CD4-positive, CD25-positive, alpha-beta regulatory T cell (primary cell): Measurements from ENCODE around the gene PYY. TPM values are rescaled to one million over a fixed set of nuclear protein-coding genes. Genes with fewer than 3 reads are reported as not detected.

ENCODE experiments used
- ATAC-seq, 2 donors: fragments of 150-1000 bp; cut with Tn5 transposase; one replicate each; pipeline ENCODE4 v1.10.0; 2021; ENCODE audit warnings: low read depth in 2 of 2, moderate number of reproducible peaks in 2 of 2, moderate library complexity in 1 of 2
- DNase-seq, 3 donors: peaks; one replicate each; pipeline versions ENCODE4 v3.0.0 to v3.0.0-alpha.2; 2012 to 2022; ENCODE audit warnings: mixed read lengths in 1 of 3
- H3K27ac ChIP-seq: one replicate; pipeline ENCODE4 v1.7.0; 2013; ENCODE audit warnings: mild to moderate bottlenecking, low read length; ENCODE audit not compliant: insufficient read depth, poor library complexity, severe bottlenecking
- H3K27me3 ChIP-seq: one replicate; pipeline ENCODE4 v1.7.0; 2013; ENCODE audit warnings: low read length; ENCODE audit not compliant: control insufficient read depth, insufficient read depth
- H3K36me3 ChIP-seq: one replicate; pipeline ENCODE4 v1.7.0; 2013; ENCODE audit warnings: mild to moderate bottlenecking, low read length, moderate library complexity; ENCODE audit not compliant: control insufficient read depth, insufficient read depth
- H3K4me1 ChIP-seq: 2 replicates; pipeline ENCODE4 v1.7.0; 2013; ENCODE audit warnings: mild to moderate bottlenecking, low read length; ENCODE audit not compliant: insufficient read depth, control insufficient read depth, poor library complexity, severe bottlenecking
- H3K4me3 ChIP-seq: one replicate; pipeline ENCODE4 v1.7.0; 2013; ENCODE audit warnings: low read depth, mild to moderate bottlenecking, low read length, moderate library complexity
- H3K9me3 ChIP-seq, 2 experiments: 1 replicate in 1 of 2; 2 replicates in 1 of 2; pipeline ENCODE4 v1.7.0; 2013; ENCODE audit warnings: low read length in 2 of 2, mild to moderate bottlenecking in 1 of 2, moderate library complexity in 1 of 2; ENCODE audit not compliant: control insufficient read depth in 2 of 2
- H3K27ac Mint-ChIP-seq, 3 donors: one replicate each; pipeline ENCODE4 v1.8.0; 2020 to 2022; ENCODE audit warnings: mild to moderate bottlenecking in 3 of 3, mixed read lengths in 3 of 3, moderate library complexity in 2 of 3
- H3K27me3 Mint-ChIP-seq: one replicate; pipeline ENCODE4 v1.8.0; 2022; ENCODE audit warnings: mild to moderate bottlenecking, mixed read lengths
- H3K36me3 Mint-ChIP-seq: one replicate; pipeline ENCODE4 v1.8.0; 2020; ENCODE audit warnings: mixed read lengths
- H3K4me1 Mint-ChIP-seq, 4 donors: one replicate each; pipeline ENCODE4 v1.8.0; 2020 to 2022; ENCODE audit warnings: mixed read lengths in 4 of 4, mild to moderate bottlenecking in 1 of 4
- H3K4me3 Mint-ChIP-seq, 4 donors: one replicate each; pipeline ENCODE4 v1.8.0; 2020 to 2022; ENCODE audit warnings: mild to moderate bottlenecking in 4 of 4, mixed read lengths in 4 of 4, moderate library complexity in 3 of 4
- H3K9me3 Mint-ChIP-seq, 7 donors: one replicate each; pipeline ENCODE4 v1.8.0; 2020 to 2022; ENCODE audit warnings: mixed read lengths in 7 of 7, mild to moderate bottlenecking in 3 of 7, moderate library complexity in 2 of 7
- polyA plus RNA-seq, 4 donors: library from polyadenylated mRNA; unstranded; fragments of 300-500 nt; fragmentation: Illumina TruSeq; gene quantifications; one replicate each; pipeline ENCODE4 v1.2.3, GENCODE V29; 2021
- total RNA-seq: library from RNA; stranded (reverse); gene quantifications from one replicate; pipeline ENCODE4 v1.2.3, GENCODE V29; 2022

PYY gene
- total and polyA plus RNA-seq, 5 donors from 2014 or later = not detected

DNA sequence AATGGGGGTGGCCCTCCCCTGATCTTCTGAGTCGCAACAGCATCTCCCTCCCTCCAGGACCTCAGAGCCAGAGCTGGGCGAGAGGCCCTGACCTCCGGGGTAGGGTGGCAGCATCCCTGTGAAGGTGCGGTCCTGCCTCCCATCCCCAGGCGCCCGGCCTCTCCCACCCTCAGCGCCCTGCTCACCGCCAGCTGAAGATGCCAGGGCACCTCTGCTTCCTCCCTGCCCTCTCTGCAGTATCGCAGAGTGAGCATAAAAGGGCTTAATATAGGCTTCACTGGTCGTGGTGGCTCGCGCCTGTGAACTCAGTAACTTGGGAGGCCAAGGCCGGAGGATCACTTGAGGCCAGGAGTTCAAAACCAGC is 35.7 kb downstream of the PYY start:
- no peaks in the 10 kb centered on the region for H3K9me3 Mint-ChIP-seq
- H3K4me3 ChIP-seq = peak overlapping the region; percentile 57
- no peak for DNase-seq
- H3K27ac Mint-ChIP-seq = no peak overlapping the region
- H3K4me1 Mint-ChIP-seq = peaks cover 8 to 21% (median 13%) of the 10 kb centered on the region in 4 donors
- H3K9me3 ChIP-seq = no peaks in the 10 kb centered on the region
- H3K36me3 ChIP-seq = no peaks in the 10 kb centered on the region
- H3K4me3 Mint-ChIP-seq = peak overlapping the region; percentile 88 to 94 (median 90)
- H3K27ac ChIP-seq = peak overlapping the region; percentile 23
- no peaks in the 10 kb centered on the region for H3K27me3 ChIP-seq
- ATAC-seq = no peak
- H3K27me3 Mint-ChIP-seq = no peaks in the 10 kb centered on the region
- H3K4me1 ChIP-seq = peaks cover 16% of the 10 kb centered on the region
- no peaks in the 10 kb centered on the region for H3K36me3 Mint-ChIP-seq

GRCh38 chr17:43917348-43918025 is 36.3 kb downstream of the PYY start:
- peaks cover 8 to 21% (median 13%) of the 10 kb centered on the region in 4 donors for H3K4me1 Mint-ChIP-seq
- peak overlapping the region; percentile 88 to 94 (median 90) for H3K4me3 Mint-ChIP-seq
- peak overlapping the region; percentile 23 for H3K27ac ChIP-seq
- no peaks in the 10 kb centered on the region for H3K27me3 ChIP-seq
- peak overlapping the region; percentile 57 for H3K4me3 ChIP-seq
- H3K36me3 ChIP-seq = no peaks in the 10 kb centered on the region
- peak overlapping the region; percentile 66 to 77 (median 66) for H3K27ac Mint-ChIP-seq
- no peaks in the 10 kb centered on the region for H3K27me3 Mint-ChIP-seq
- ATAC-seq = peak; percentile 63 to 73
- no peaks in the 10 kb centered on the region for H3K9me3 ChIP-seq
- H3K36me3 Mint-ChIP-seq = no peaks in the 10 kb centered on the region
- H3K4me1 ChIP-seq = peaks cover 16% of the 10 kb centered on the region
- H3K9me3 Mint-ChIP-seq = no peaks in the 10 kb centered on the region
- DNase-seq = peak; percentile 23 to 76 (median 39)

DNA sequence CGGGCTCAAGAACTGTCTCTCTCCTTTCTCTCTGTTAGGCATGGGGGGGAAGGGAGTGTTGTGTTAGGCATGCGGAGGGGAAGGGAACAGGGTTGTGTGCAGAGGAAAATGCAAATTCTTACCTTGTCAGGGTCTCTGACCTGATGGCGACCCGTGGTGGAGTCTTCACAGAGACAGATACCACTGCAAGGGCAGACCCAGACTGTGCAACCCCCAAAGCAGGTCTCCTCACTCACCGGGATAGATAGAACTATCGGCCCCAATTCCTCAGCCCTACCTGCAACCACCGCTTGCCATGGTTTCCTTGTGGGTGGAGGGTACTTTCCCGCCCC is 36.8 kb downstream of the PYY start:
- peak overlapping the region; percentile 57 for H3K4me3 ChIP-seq
- peaks cover 8 to 21% (median 13%) of the 10 kb centered on the region in 4 donors for H3K4me1 Mint-ChIP-seq
- no peaks in the 10 kb centered on the region for H3K27me3 Mint-ChIP-seq
- no peaks in the 10 kb centered on the region for H3K9me3 Mint-ChIP-seq
- no peaks in the 10 kb centered on the region for H3K27me3 ChIP-seq
- no peaks in the 10 kb centered on the region for H3K36me3 Mint-ChIP-seq
- ATAC-seq (peak; percentile 12 to 44), DNase-seq (no peak)
- H3K4me1 ChIP-seq = peaks cover 16% of the 10 kb centered on the region
- H3K27ac Mint-ChIP-seq = peak overlapping the region; percentile 66 to 77 (median 66)
- H3K36me3 ChIP-seq = no peaks in the 10 kb centered on the region
- peak overlapping the region; percentile 88 to 94 (median 90) for H3K4me3 Mint-ChIP-seq
- H3K27ac ChIP-seq = no peak overlapping the region
- no peaks in the 10 kb centered on the region for H3K9me3 ChIP-seq

- peaks cover 16% of the 10 kb centered on the region for H3K4me1 ChIP-seq
- H3K27me3 ChIP-seq = no peaks in the 10 kb centered on the region
- peaks cover 8 to 21% (median 13%) of the 10 kb centered on the region in 4 donors for H3K4me1 Mint-ChIP-seq
- no peak for ATAC-seq
- H3K36me3 Mint-ChIP-seq = no peaks in the 10 kb centered on the region
- no peak overlapping the region for H3K27ac ChIP-seq
- H3K4me3 ChIP-seq = no peak overlapping the region
- H3K4me3 Mint-ChIP-seq = peak overlapping the region; percentile 56 to 91 (median 88)
- H3K9me3 ChIP-seq = no peaks in the 10 kb centered on the region
- no peak for DNase-seq
- no peaks in the 10 kb centered on the region for H3K36me3 ChIP-seq
- no peaks in the 10 kb centered on the region for H3K27me3 Mint-ChIP-seq
- peak overlapping the region in 2 of 3 donors; percentile 66 to 77 for H3K27ac Mint-ChIP-seq
- no peaks in the 10 kb centered on the region for H3K9me3 Mint-ChIP-seq
These were observed 37.4 kb downstream of the PYY start for GRCh38 chr17:43916385-43916784.

GRCh38 chr17:43915559-43915958 is 38.2 kb downstream of the PYY start:
- Histone ChIP-seq H3K4me1 (peaks cover 16% of the 10 kb centered on the region), H3K27ac (no peak overlapping the region), H3K9me3 (no peaks in the 10 kb centered on the region), H3K4me3 (no peak overlapping the region), H3K27me3 (no peaks in the 10 kb centered on the region), H3K36me3 (no peaks in the 10 kb centered on the region)
- no peak overlapping the region for H3K4me3 Mint-ChIP-seq
- DNase-seq = no peak
- H3K9me3 Mint-ChIP-seq = no peaks in the 10 kb centered on the region
- H3K36me3 Mint-ChIP-seq = no peaks in the 10 kb centered on the region
- H3K27me3 Mint-ChIP-seq = no peaks in the 10 kb centered on the region
- H3K4me1 Mint-ChIP-seq = peaks cover 8 to 21% (median 13%) of the 10 kb centered on the region in 4 donors
- peak overlapping the region in 1 of 3 donors; percentile 34 for H3K27ac Mint-ChIP-seq
- ATAC-seq = no peak

- H3K9me3 Mint-ChIP-seq = no peaks in the 10 kb centered on the region
- H3K9me3 ChIP-seq = no peaks in the 10 kb centered on the region
- peaks cover 8 to 21% (median 15%) of the 10 kb centered on the region in 4 donors for H3K4me1 Mint-ChIP-seq
- H3K27ac Mint-ChIP-seq = no peak overlapping the region
- H3K27me3 Mint-ChIP-seq = peaks cover 7% of the 10 kb centered on the region
- no peak overlapping the region for H3K4me3 ChIP-seq
- H3K27me3 ChIP-seq = no peaks in the 10 kb centered on the region
- ATAC-seq (no peak), DNase-seq (no peak)
- peaks cover 16% of the 10 kb centered on the region for H3K4me1 ChIP-seq
- no peak overlapping the region for H3K27ac ChIP-seq
- H3K36me3 Mint-ChIP-seq = no peaks in the 10 kb centered on the region
- H3K36me3 ChIP-seq = no peaks in the 10 kb centered on the region
- no peak overlapping the region for H3K4me3 Mint-ChIP-seq
These were observed 39.3 kb downstream of the PYY start for GRCh38 chr17:43914451-43914850.

DNA sequence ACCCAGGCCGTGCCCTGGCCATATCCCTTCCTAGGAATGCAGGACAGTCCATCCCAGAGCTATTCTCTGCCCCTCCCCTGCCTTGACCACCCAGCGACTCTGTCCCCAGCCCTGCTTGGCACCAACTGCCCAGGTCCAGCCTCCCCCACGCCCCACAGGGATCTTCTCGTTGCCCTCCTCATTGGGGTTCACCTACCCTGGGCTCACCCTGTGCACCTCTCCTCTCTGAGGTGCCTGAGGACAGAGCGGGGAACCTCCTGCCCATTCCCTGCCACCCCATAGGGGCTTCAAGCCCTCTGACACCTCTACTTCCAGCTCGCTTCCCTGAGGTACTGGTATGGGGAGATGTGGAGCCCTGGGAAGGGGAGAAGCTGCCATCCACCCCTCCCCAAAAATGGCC is 40.2 kb downstream of the PYY start:
- no peak overlapping the region for H3K27ac ChIP-seq
- Mint-ChIP-seq H3K36me3 (no peaks in the 10 kb centered on the region), H3K4me3 (no peak overlapping the region), H3K9me3 (no peaks in the 10 kb centered on the region), H3K4me1 (peaks cover 8 to 20% (median 14%) of the 10 kb centered on the region in 4 donors), H3K27ac (no peak overlapping the region), H3K27me3 (peaks cover 13% of the 10 kb centered on the region)
- H3K9me3 ChIP-seq = no peaks in the 10 kb centered on the region
- ATAC-seq = no peak
- no peak overlapping the region for H3K4me3 ChIP-seq
- DNase-seq = no peak
- no peaks in the 10 kb centered on the region for H3K36me3 ChIP-seq
- peaks cover 16% of the 10 kb centered on the region for H3K4me1 ChIP-seq
- H3K27me3 ChIP-seq = no peaks in the 10 kb centered on the region

DNA sequence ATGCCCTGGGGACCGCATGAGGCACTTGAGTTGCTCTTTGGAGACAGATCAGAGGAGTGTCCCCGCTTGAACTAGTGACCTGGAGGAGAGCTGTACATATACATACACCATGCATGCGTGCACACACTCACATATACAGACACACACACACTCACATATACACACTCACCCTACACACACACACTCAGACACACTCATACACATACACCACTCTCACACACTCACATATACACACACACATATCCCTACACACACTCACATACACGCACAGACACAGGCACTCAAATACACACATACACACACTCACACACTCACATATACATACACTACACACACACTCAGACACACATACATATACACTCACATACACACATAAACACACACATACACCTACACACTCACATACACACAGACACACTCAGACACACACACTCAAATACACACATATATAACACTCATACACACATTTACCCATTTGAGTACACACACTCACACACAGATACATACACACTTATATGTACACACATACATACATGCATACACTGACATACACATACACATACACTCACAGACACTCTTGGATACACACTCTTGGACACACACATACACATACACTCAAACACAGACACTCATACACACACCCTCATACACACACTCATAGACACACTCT is 41.0 kb downstream of the PYY start:
- no peak overlapping the region for H3K4me3 Mint-ChIP-seq
- peaks cover 8 to 21% (median 16%) of the 10 kb centered on the region in 4 donors for H3K4me1 Mint-ChIP-seq
- H3K4me1 ChIP-seq = peaks cover 16% of the 10 kb centered on the region
- H3K27ac ChIP-seq = no peak overlapping the region
- no peaks in the 10 kb centered on the region for H3K9me3 Mint-ChIP-seq
- no peak overlapping the region for H3K4me3 ChIP-seq
- peaks cover 2% of the 10 kb centered on the region for H3K27me3 ChIP-seq
- H3K27ac Mint-ChIP-seq = no peak overlapping the region
- DNase-seq (no peak), ATAC-seq (no peak)
- no peaks in the 10 kb centered on the region for H3K36me3 ChIP-seq
- H3K36me3 Mint-ChIP-seq = no peaks in the 10 kb centered on the region
- peaks cover 21% of the 10 kb centered on the region for H3K27me3 Mint-ChIP-seq
- no peaks in the 10 kb centered on the region for H3K9me3 ChIP-seq
